Measurements from ENCODE around the gene JTB.

JTB gene

GRCh38 chr1:153929981-153930948 lies 47.2 kb downstream of the JTB start:
- DNase-seq, result no peak

DNA sequence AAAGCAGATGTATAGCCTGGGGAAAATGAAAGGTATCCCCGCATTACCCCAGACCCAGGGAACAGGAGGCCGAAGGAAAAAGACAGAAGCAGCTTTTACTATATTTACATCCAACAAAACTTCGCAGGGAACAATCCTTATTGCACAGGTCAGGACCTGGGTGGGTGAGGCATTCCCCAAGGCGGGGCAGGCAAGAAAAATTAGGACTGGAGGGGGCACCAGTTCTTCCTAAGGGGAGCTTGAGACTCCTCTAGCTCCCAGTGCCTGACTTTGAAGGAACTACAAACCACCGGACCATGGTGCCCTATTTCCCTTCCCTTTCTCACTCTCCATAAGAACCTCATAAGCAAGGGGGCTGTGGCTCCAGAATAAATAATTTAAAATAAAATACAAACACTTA lies 48.0 kb downstream of the JTB start:
- no peak for DNase-seq

- no peak for DNase-seq
Observed at GRCh38 chr1:153928791-153929341, 48.6 kb downstream of the JTB start.

GRCh38 chr1:153928245-153928644 lies 49.2 kb downstream of the JTB start:
- no peak for DNase-seq

GRCh38 chr1:153926405-153926804 lies 51.1 kb downstream of the JTB start:
- no peak for DNase-seq
